GM06990 (cell line): ENCODE measurements around the gene PRDM10.
"Not testable (repeated sequence)": the region's sequence is repeated elsewhere in the genome, so short reads cannot be mapped to it uniquely, and the experiment has no call there.

Experiments
- DNase-seq: peaks from one replicate; pipeline ENCODE4 v3.0.0-alpha.2; 2011; ENCODE audit not compliant: insufficient read length; ENCODE audit errors: extremely low read depth
- H3K27me3 ChIP-seq: replicated peaks from 2 replicates; pipeline ENCODE4 v1.6.0; 2011; ENCODE audit warnings: low read length; ENCODE audit not compliant: control insufficient read depth, insufficient read depth
- H3K36me3 ChIP-seq: 2 replicates; pipeline ENCODE4 v1.5.1; 2011; ENCODE audit warnings: low read length; ENCODE audit not compliant: control insufficient read depth, insufficient read depth
- H3K4me3 ChIP-seq: replicated peaks from 2 replicates; pipeline ENCODE4 v1.5.1; 2011; ENCODE audit warnings: low read depth, mild to moderate bottlenecking, control low read depth, low read length
- CTCF ChIP-seq: IDR thresholded peaks from 2 replicates; pipeline ENCODE4 v1.5.1; 2011; ENCODE audit warnings: low read length, control low read depth, mild to moderate bottlenecking, inconsistent platforms; ENCODE audit not compliant: insufficient read depth, poor library complexity, severe bottlenecking

Gene PRDM10

GRCh38 chr11:130023204-130023603 lies 20.6 kb upstream of the PRDM10 start:
- Histone ChIP-seq H3K36me3 (no peaks in the 10 kb centered on the region), H3K4me3 (no peak overlapping the region), H3K27me3 (no peaks in the 10 kb centered on the region)
- no peak for TF ChIP-seq CTCF
- DNase-seq = peak; percentile 54

GRCh38 chr11:130022799-130023198 lies 20.2 kb upstream of the PRDM10 start:
- no peak overlapping the region for H3K4me3 ChIP-seq
- no peak for DNase-seq
- TF ChIP-seq CTCF = no peak
- H3K27me3 ChIP-seq = no peaks in the 10 kb centered on the region
- H3K36me3 ChIP-seq = no peaks in the 10 kb centered on the region

- DNase-seq, H3K27me3 ChIP-seq, H3K36me3 ChIP-seq, H3K4me3 ChIP-seq: not testable (repeated sequence)
These were observed 19.0 kb upstream of the PRDM10 start for GRCh38 chr11:130021606-130022005.

- no peak for DNase-seq
- no peaks in the 10 kb centered on the region; the same call in 1 of the 2 replicates for H3K27me3 ChIP-seq
- no peak for TF ChIP-seq CTCF
These were observed 17.7 kb upstream of the PRDM10 start for GRCh38 chr11:130020323-130020722.

GRCh38 chr11:130015846-130016245 lies 13.2 kb upstream of the PRDM10 start:
- DNase-seq, H3K27me3 ChIP-seq, H3K4me3 ChIP-seq, H3K36me3 ChIP-seq: not testable (repeated sequence)

More at GRCh38 chr11:130020323-130020722, 17.7 kb upstream of the PRDM10 start:
- Histone ChIP-seq H3K4me3 (no peak overlapping the region), H3K36me3 (no peaks in the 10 kb centered on the region)

- Histone ChIP-seq H3K27me3 (no peaks in the 10 kb centered on the region), H3K4me3 (no peak overlapping the region), H3K36me3 (no peaks in the 10 kb centered on the region)
- no peak for TF ChIP-seq CTCF
- DNase-seq = no peak
These were observed 5.7 kb upstream of the PRDM10 start for GRCh38 chr11:130008326-130008725.

GRCh38 chr11:130006929-130007328 lies 4.3 kb upstream of the PRDM10 start:
- no peaks in the 10 kb centered on the region for H3K27me3 ChIP-seq
- no peak for TF ChIP-seq CTCF
- DNase-seq = no peak
- H3K4me3 ChIP-seq = no peak overlapping the region
- no peaks in the 10 kb centered on the region for H3K36me3 ChIP-seq
